ENCODE measurements around the gene FAAP20. TPM values are rescaled to one million over a fixed set of nuclear protein-coding genes. Genes with fewer than 3 reads are reported as not detected.

Gene FAAP20
- total and polyA plus RNA-seq, 2 donors (not counting 1 experiment from before 2014, with no cell fraction given), result 31.2 to 68.1 TPM

GRCh38 chr1:2226525-2227345 is 32.2 kb upstream of the FAAP20 start:
- peak overlapping the region; percentile 82 for H3K4me2 ChIP-seq (replicated peaks; ENCODE audit: low read depth, low read length, poor library complexity, severe bottlenecking)
- 28% methylated on average over 73 of the region's 73 CpGs for WGBS (ENCODE audit: insufficient coverage)
- Mint-ChIP-seq H3K27me3 (no peaks in the 10 kb centered on the region), H3K4me3 (peak overlapping the region; percentile 86), H3K9me3 (ENCODE audit: insufficient read depth) (no peaks in the 10 kb centered on the region), H3K27ac (peak overlapping the region; percentile 85), H3K4me1 (peaks cover 30% of the 10 kb centered on the region)
- peak overlapping the region in 1 of 2 donors; percentile 83 for H3K27ac ChIP-seq (ENCODE audit: low read length in 2 of 2)
- no peaks in the 10 kb centered on the region for H3K27me3 ChIP-seq (replicated peaks in 1 of 4; ENCODE audit: control extremely low read depth in 1 of 4, control insufficient read depth in 3 of 4, insufficient read depth in 4 of 4, low read length in 3 of 4)
- peak overlapping the region; percentile 69 for H2AFZ ChIP-seq (ENCODE audit: insufficient read depth, low read depth, low read length, poor library complexity, severe bottlenecking)
- H3K4me3 ChIP-seq (ENCODE audit: control extremely low read depth in 1 of 5, extremely low read depth in 1 of 5, insufficient read depth in 1 of 5, low read depth in 2 of 5, low read length in 4 of 5), result peak overlapping the region in 4 of 5 experiments; percentile 50 to 65 (median 60)
- H3K36me3 ChIP-seq (replicated peaks in 1 of 2; ENCODE audit: control extremely low read depth in 1 of 2, control insufficient read depth in 1 of 2, extremely low read depth in 1 of 2, insufficient read depth in 2 of 2, low read length in 1 of 2), result no peaks in the 10 kb centered on the region
- CTCF ChIA-PET, result interaction anchor here (1.0 to 1.6 kb wide), 3 partner anchors 74 to 89 kb away, joined by 3 to 6 read pairs (median 4); no protein-coding TSS in a partner anchor
- peaks cover 28% of the 10 kb centered on the region for H4K20me1 ChIP-seq (ENCODE audit: control insufficient read depth, insufficient read depth, low read length, poor library complexity, severe bottlenecking)
- H3K79me2 ChIP-seq (ENCODE audit: control insufficient read depth, insufficient read depth, low read length), result peaks cover 29% of the 10 kb centered on the region
- peaks cover 27 to 35% of the 10 kb centered on the region in 2 donors for H3K4me1 ChIP-seq (ENCODE audit: control insufficient read depth in 2 of 2, insufficient read depth in 2 of 2, low read length in 2 of 2)
- intact Hi-C loops (cut with micrococcal nuclease), result loop anchor here (1.0 to 5.0 kb wide), 4 partner anchors 21 to 1676 kb away; partner anchors contain the start of gene C1orf174
- no peak for TF ChIP-seq CTCF (IDR thresholded peaks at IDR 0.05)
- no peak for TF ChIP-seq EZH2 (IDR thresholded peaks at IDR 0.05; ENCODE audit: borderline replicate concordance, insufficient read depth, low read depth, low read length, poor library complexity, severe bottlenecking)
- H3K9ac ChIP-seq (ENCODE audit: low read length), result peak overlapping the region; percentile 67
- POLR2A ChIA-PET, result interaction anchor here (0.6 to 1.6 kb wide), 3 partner anchors 22 to 74 kb away, joined by 3 to 9 read pairs (median 6); no protein-coding TSS in a partner anchor
- no peaks in the 10 kb centered on the region for H3K9me3 ChIP-seq (ENCODE audit: control extremely low read depth in 1 of 3, control insufficient read depth in 2 of 3, insufficient read depth in 1 of 3, low read length in 2 of 3)
- ATAC-seq (ENCODE audit: low read depth), result no peak
- DNase-seq, result peak; percentile 46

All from B cell (primary cell).